Fibroblast of lung (primary cell): ENCODE data around the gene AKNA. TPM values are rescaled to one million over a fixed set of nuclear protein-coding genes. Genes with fewer than 3 reads are reported as not detected.

Experiments used
- DNase-seq, 2 donors: peaks; one replicate each; pipeline versions ENCODE4 v3.0.0 to v3.0.0-alpha.2; 2010; ENCODE audit warnings: low read depth in 2 of 2
- H2AFZ ChIP-seq: 2 replicates; pipeline ENCODE4 v1.5.1; 2012; ENCODE audit warnings: low read length, control low read depth, inconsistent platforms
- H3K27ac ChIP-seq: 2 replicates; pipeline ENCODE4 v1.5.1; 2011; ENCODE audit warnings: low read length, control low read depth; ENCODE audit not compliant: insufficient read depth
- H3K27me3 ChIP-seq: 2 replicates; pipeline ENCODE4 v1.5.1; 2011; ENCODE audit warnings: mild to moderate bottlenecking, low read length; ENCODE audit not compliant: control insufficient read depth, insufficient read depth
- H3K36me3 ChIP-seq: 2 replicates; pipeline ENCODE4 v1.5.1; 2011; ENCODE audit warnings: low read length; ENCODE audit not compliant: control insufficient read depth, insufficient read depth
- H3K4me1 ChIP-seq: 2 replicates; pipeline ENCODE4 v1.5.1; 2011; ENCODE audit warnings: low read length; ENCODE audit not compliant: control insufficient read depth, insufficient read depth; ENCODE audit errors: extremely low read depth
- H3K4me2 ChIP-seq: 2 replicates; pipeline ENCODE4 v1.5.1; 2011; ENCODE audit warnings: low read length, control low read depth; ENCODE audit not compliant: insufficient read depth; ENCODE audit errors: extremely low read depth
- H3K4me3 ChIP-seq, 4 experiments: fragments of 200-600 bp in 1 of 4; sonication (generic) in 1 of 4; replicated peaks in 1 of 4; 2 replicates each; pipeline ENCODE4 v1.5.1; 2011 to 2016; ENCODE audit warnings: low read length in 4 of 4, low read depth in 3 of 4, mild to moderate bottlenecking in 3 of 4, control low read depth in 2 of 4, inconsistent platforms in 1 of 4, mixed read lengths in 1 of 4; ENCODE audit not compliant: insufficient read depth in 1 of 4; ENCODE audit errors: control extremely low read depth in 1 of 4
- H3K79me2 ChIP-seq: 2 replicates; pipeline ENCODE4 v1.5.1; 2012; ENCODE audit warnings: mild to moderate bottlenecking, low read length, inconsistent platforms; ENCODE audit not compliant: control insufficient read depth, insufficient read depth
- H3K9ac ChIP-seq: 2 replicates; pipeline ENCODE4 v1.5.1; 2011; ENCODE audit warnings: mild to moderate bottlenecking, low read length, control low read depth; ENCODE audit not compliant: insufficient read depth
- H3K9me3 ChIP-seq: 2 replicates; pipeline ENCODE4 v1.5.1; 2012; ENCODE audit warnings: low read depth, low read length; ENCODE audit not compliant: control insufficient read depth, insufficient read depth
- H4K20me1 ChIP-seq: 2 replicates; pipeline ENCODE4 v1.5.1; 2011; ENCODE audit warnings: low read length; ENCODE audit not compliant: control insufficient read depth, insufficient read depth; ENCODE audit errors: extremely low read depth
- EZH2 ChIP-seq: IDR thresholded peaks from 2 replicates; pipeline ENCODE4 v1.5.1; 2012; ENCODE audit warnings: low read length, control low read depth, mild to moderate bottlenecking; ENCODE audit errors: missing control alignments
- polyA plus RNA-seq, 2 donors: library from polyadenylated mRNA; depleted of rRNA in 1 of 2; stranded (reverse) in 1 of 2; unstranded in 1 of 2; fragments of >200 nt; gene quantifications; 2 replicates each; pipeline ENCODE4 v1.2.1, GENCODE V29; 2011 to 2012; ENCODE audit warnings: missing spikeins in 1 of 2
- total RNA-seq: library from RNA; depleted of rRNA; stranded (reverse); fragments of >200 nt; gene quantifications from 2 replicates; pipeline ENCODE4 v1.2.1, GENCODE V29; 2014
- TF ChIP-seq, protein P1 (sequence below), 2 donors: IDR thresholded peaks in 1 of 2; conservative IDR thresholded peaks in 1 of 2; 1 replicate in 1 of 2; 2 replicates in 1 of 2; pipeline ENCODE4 v1.5.1; 2011 to 2012; ENCODE audit warnings: low read length in 2 of 2, control low read depth in 1 of 2, inconsistent platforms in 1 of 2, low read depth in 1 of 2, mild to moderate bottlenecking in 1 of 2

Gene AKNA
- total and polyA plus RNA-seq, 2 donors (not counting 1 experiment from before 2014, with no cell fraction given) = 5.6 to 19.3 TPM

DNA sequence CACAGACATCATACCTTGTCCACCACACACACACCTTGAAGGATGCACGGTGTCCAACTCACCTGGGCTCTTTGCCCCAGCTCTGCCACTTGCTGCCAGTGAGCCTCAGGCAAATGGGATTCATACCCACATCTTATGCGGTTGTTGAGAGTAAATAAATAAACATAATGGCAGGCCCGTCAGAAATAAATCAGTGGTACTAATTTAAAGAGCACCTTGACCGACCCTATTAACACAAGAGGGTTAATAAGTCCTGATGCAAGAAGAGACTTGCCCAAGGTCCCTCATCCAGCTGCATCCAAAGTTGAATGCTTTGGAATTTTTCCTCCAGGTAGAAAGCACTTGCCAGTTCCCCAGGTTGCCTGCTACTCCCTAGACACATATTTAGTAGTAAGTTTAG is 11.6 kb upstream of the AKNA start:
- no peak for DNase-seq
- Histone ChIP-seq H3K9ac (no peak overlapping the region), H3K27ac (no peak overlapping the region), H4K20me1 (no peaks in the 10 kb centered on the region), H3K4me2 (no peak overlapping the region), H3K79me2 (no peaks in the 10 kb centered on the region), H3K36me3 (no peaks in the 10 kb centered on the region), H3K27me3 (no peaks in the 10 kb centered on the region), H3K4me1 (no peaks in the 10 kb centered on the region), H3K9me3 (no peaks in the 10 kb centered on the region), H2AFZ (no peak overlapping the region), H3K4me3 (no peak overlapping the region)
- TF ChIP-seq, protein P1, sequence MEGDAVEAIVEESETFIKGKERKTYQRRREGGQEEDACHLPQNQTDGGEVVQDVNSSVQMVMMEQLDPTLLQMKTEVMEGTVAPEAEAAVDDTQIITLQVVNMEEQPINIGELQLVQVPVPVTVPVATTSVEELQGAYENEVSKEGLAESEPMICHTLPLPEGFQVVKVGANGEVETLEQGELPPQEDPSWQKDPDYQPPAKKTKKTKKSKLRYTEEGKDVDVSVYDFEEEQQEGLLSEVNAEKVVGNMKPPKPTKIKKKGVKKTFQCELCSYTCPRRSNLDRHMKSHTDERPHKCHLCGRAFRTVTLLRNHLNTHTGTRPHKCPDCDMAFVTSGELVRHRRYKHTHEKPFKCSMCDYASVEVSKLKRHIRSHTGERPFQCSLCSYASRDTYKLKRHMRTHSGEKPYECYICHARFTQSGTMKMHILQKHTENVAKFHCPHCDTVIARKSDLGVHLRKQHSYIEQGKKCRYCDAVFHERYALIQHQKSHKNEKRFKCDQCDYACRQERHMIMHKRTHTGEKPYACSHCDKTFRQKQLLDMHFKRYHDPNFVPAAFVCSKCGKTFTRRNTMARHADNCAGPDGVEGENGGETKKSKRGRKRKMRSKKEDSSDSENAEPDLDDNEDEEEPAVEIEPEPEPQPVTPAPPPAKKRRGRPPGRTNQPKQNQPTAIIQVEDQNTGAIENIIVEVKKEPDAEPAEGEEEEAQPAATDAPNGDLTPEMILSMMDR (conservative IDR thresholded peaks at IDR 0.05 in 1 of 2, IDR thresholded peaks at IDR 0.05 in 1 of 2; ENCODE audit: low read depth in 1 of 2, low read length in 2 of 2) = no peak
- TF ChIP-seq EZH2 = no peak

DNA sequence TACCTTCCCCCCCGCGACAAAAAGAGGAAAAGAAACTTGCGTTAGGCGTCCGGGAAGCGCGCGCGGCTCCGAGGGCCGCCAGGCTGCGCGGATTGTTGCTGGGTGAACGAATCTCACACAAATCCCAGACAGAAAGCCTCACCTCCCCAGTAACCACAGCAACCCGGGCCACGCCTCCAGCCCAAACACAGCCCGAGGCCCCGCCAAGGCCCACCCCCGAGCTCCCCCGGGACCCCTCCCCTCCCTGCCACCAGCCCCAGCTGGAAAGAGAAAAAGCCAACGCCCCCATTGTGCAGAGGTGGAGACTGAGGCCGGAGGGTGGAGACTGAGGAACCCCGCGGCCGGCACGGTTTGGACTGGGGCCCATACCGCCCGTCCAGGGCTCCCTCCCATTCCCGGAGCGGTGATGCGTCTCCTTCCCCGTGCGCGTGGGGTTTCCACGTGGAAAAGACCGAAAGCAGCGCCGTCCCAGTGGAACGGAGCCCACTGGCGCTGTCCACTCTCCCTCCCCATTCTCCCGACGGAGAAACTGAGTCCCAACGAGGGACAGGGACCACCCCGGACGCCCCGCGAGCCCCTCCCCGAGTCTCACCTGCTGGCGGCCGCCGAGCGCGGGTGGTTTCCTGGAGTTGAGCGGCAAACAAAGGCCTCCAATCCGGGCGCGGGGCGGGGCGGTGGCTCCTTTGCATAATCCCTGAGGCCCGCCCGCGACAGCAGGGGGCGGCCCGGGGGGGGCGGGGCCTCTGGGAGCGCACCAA is 10.2 kb upstream of the AKNA start:
- no peaks in the 10 kb centered on the region for H3K4me1 ChIP-seq
- peak overlapping the region; percentile 77 to 83 (median 79) for H3K4me3 ChIP-seq
- DNase-seq = peak; percentile 90 to 93
- H3K27ac ChIP-seq = peak overlapping the region; percentile 65
- no peaks in the 10 kb centered on the region for H3K36me3 ChIP-seq
- H3K9ac ChIP-seq = peak overlapping the region; percentile 64
- peak overlapping the region; percentile 78 for H2AFZ ChIP-seq
- H3K79me2 ChIP-seq = no peaks in the 10 kb centered on the region
- H3K9me3 ChIP-seq = no peaks in the 10 kb centered on the region
- no peaks in the 10 kb centered on the region for H3K27me3 ChIP-seq
- no peak for TF ChIP-seq EZH2
- TF ChIP-seq, protein P1 (conservative IDR thresholded peaks at IDR 0.05 in 1 of 2, IDR thresholded peaks at IDR 0.05 in 1 of 2; ENCODE audit: low read depth in 1 of 2, low read length in 2 of 2) = no peak
- H4K20me1 ChIP-seq = no peaks in the 10 kb centered on the region
- peak overlapping the region; percentile 86 for H3K4me2 ChIP-seq

DNA sequence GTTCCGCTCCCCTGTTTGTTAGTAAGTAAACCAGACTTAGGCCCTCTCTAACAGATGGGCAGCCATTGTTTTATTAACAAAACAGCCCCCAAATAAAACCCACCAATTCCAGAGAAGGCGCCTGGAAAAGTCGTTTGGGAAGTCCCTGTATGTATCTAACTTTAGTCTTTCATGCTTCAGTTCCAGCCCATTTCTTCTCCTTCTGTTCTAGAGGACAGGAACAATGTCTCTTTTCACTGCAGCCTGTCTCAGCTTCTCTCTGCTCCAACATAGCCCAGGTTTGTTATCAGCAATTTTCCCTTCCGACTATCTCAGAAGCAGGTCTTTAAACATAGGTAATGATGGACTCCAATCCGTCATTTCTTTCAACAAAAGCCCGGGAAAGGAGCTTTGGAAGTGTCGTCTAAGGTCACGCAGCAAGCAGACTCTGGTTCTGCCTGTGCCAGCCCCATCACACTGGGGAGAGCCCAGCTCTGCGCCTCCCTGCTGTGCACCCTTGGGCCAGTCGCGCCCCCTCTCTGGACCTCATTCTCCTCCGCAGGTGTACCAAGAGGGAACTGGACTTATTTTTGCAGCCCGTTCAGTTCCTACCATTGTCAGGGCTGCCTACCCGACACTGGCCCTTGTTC is 9.6 kb upstream of the AKNA start:
- Histone ChIP-seq H3K4me2 (peak overlapping the region; percentile 85), H3K9me3 (no peaks in the 10 kb centered on the region), H3K4me1 (no peaks in the 10 kb centered on the region), H3K4me3 (peak overlapping the region; percentile 31 to 83 (median 79)), H3K36me3 (no peaks in the 10 kb centered on the region), H3K79me2 (no peaks in the 10 kb centered on the region), H4K20me1 (no peaks in the 10 kb centered on the region), H2AFZ (no peak overlapping the region), H3K27ac (no peak overlapping the region), H3K27me3 (no peaks in the 10 kb centered on the region), H3K9ac (peak overlapping the region; percentile 5)
- TF ChIP-seq EZH2 = no peak
- TF ChIP-seq, protein P1 (conservative IDR thresholded peaks at IDR 0.05 in 1 of 2, IDR thresholded peaks at IDR 0.05 in 1 of 2; ENCODE audit: low read depth in 1 of 2, low read length in 2 of 2) = no peak
- peak in 1 of 2 donors; percentile 32 for DNase-seq
